Effector CD8-positive, alpha-beta T cell (primary cell): ENCODE measurements around the gene VPS35L.
A peak's percentile ranks its signal among the peaks of the same experiment; 100 is the strongest.
"Not testable (repeated sequence)": the region's sequence is repeated elsewhere in the genome, so short reads cannot be mapped to it uniquely, and the experiment has no call there.

Experiments
- DNase-seq: peaks from one replicate; lab custom pipeline; 2025; lab: John Stamatoyannopoulos, UW

Gene VPS35L

DNA sequence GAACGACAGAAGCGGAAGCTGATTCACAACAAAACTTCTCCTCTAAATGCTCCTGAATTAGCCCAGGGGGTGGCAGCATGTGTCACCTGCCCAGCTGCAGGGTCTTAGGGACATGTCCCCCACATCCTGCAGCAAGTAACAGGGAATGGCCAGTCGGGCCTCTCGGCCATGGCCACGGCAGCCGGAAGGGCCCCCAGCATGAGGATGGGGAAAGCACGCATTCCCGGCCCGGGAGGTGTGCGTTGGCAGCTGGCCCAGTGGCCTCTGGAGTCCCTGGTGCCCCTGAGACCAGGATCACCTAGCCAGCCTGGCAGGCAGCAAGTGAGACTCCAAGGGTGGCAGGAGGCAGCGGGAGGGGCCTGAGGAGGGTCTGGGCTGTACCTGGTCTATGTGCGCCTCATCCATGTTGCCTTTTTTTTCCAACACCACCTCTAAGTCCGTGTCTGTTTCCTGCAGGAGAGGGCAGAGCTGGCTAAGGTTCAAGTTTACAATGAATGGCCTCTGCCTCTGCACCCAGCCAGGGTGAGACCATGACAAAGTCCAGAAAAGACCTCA is 155.6 kb downstream of the VPS35L start:
- no peak for DNase-seq

DNA sequence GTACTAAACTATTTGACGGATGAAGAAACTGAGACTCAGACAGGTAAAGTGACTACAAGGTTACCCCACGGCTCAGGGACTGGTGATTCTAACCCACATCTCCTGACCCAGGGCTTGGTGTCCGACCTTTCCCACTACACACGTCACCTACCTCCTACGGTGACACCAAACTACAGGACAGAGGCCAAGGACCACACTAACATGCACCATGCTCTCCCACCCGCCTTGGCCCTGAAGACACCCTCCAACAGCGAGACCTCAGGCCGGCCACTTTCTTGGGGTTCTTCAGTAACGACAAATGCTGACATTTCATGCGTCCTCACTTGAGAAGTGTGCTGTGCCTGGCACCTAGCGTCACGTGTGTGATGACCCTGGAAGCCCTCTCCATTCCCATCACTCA is 156.1 kb downstream of the VPS35L start:
- no peak for DNase-seq

DNA sequence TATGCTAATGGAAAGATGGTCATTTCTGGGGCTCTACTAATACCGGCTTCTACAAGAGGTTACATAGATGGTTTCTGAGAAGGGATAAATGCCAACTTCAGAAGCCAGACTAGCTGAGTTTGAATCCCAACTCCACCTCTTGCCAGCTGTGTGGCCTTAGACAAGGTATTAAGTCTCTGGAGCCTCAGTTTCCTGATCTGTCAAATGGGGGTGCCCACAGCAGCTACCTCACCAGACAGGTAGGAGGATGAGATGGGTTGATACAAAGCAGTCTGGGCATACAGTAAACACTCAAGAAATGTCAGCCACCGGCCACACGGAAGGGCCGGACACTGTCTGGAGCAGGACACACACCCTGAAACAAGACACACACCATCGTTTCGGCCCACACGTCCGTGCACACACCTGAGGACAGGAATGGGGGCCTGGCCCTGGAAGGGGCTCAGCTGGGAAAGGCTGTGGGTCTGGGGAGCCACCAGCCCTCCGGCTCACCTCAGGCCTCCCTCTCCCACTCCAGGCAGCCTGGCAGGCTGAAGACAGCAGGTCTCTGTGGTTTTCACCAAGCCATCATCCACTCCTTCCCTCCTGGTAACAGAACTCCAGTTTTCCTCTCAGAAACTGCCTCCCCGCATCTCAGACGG is 157.0 kb downstream of the VPS35L start:
- DNase-seq: no peak

DNA sequence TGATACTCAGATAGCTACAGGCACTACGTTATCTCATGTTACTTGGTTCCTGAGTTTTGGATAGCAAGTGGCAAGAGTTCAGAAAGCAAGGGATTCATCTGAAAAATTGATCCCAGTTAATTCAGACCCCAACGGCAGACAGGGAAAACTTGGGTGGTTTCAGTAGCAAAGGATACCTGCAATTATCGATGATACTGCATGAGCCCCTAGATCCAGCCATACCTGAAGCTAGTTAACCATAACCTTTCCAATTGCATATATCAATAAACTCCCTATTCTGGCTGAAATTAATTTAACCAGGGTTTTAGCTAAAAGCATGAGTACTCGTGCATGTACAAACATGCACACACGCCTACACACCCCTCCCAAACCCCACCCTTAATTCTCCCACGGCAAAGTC is 158.2 kb downstream of the VPS35L start:
- DNase-seq: no peak

DNA sequence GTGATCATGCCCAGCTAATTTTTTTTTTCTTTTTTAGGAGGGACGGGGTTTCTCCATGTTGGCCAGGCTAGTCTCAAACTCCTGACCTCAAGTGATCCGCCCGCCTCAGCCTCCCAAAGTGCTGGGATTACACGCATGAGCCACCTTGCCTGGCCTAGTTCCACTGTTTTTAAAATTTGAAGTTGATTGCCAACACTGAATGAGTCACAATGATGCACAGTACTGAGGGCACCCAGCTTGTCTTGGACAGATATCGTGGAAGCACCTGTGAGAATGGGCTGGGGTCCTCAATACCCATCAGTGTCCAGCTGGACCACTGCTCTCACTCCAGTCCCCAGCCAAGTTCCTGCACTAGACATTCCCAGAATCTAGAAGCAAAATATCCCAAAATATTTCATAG is 160.1 kb downstream of the VPS35L start:
- DNase-seq: no peak

DNA sequence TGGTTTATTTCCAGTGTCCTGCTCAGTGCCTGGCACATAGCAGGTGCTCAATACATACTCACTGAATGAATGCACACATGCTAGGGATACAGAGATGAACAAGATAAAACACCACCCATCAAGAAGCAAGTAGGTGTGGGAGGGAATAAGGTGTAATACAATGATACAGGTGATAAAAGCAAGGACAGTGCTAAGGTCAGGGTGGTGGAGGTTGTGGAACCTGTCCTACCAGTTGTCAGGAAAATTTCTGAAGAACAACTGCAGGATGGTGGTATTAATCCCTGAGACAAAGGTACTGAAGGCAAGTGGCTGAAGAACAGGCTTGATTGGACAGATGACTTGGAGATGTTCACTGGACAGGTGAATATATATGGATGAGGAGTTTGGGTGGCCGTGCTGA is 160.7 kb downstream of the VPS35L start:
- DNase-seq: no peak

DNA sequence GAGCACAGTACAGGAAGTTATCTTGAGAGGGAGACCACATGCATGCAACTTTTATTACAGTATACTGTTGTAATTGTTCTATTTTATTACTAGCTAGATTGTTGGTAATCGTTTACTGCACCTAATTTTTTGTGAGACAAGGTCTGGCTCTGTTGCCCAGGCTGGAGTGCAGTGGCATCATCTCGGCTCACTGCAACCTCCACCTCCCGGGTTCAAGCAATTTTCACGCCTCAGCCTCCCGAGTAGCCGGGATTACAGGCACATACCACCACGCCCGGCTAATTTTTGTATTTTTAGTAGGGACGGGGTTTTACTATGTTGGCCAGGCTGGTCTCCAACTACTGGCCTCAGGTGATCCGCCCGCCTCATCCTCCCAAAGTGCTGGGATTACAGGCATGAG is 161.2 kb downstream of the VPS35L start:
- DNase-seq: not testable (repeated sequence)

DNA sequence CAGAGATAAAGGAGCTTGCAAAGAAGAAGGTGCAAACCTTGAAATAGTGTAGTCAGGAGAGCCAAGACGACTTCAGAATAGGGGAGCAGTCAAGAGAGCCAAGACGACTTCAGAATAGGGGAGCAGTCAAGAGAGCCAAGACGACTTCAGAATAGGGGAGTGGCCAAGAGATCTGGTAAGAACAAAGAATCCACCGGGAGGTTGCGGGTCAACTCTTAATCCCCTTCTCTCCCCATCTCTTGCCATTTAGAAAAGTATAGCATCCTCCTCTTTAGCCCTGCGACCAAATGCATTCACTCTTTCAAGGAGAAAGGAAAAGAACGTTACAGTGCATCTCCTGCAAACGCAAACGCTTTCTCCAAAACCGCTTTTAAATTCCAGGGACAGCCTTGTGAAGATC is 161.8 kb downstream of the VPS35L start:
- no peak for DNase-seq

DNA sequence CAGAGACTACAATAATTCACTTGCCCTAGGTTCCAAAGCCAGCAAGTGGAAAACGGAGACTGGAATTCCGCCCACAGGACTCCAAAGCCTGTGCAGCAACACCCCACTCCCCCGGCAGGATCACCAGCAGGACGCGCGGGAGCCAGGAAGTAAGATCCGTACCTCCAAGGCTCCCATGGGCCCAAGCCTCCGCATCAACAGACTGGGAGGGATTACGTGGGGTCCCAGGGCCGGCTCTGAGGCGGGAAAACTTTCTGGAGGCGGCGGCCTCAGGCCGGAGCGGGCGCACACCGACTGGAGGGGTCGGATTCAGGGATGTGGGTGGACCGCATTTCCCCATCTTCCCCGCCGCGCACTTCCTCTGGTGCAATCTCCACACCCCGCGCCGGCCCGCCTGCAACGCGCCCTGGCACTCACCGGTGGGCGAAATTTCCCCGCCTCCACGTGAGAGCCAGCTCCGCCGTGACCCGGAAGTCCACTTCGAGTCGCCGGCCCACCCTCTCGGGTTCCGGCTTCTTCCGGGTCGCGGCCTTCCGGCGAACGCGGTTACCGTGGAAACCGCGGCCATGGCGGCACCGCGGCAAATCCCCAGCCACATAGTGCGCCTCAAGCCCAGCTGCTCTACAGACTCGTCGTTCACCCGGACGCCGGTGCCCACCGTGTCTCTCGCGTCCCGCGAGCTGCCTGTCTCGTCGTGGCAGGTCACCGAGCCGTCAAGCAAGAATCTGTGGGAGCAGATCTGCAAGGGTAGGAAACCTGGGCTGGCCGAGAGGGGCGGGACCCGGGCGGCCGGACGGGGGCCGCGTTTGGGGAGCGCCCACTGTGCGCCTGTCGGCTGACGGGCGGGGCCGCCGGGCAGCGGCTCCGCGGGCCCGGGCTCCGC is 162.5 kb downstream of the VPS35L start, which contains the start of the genes IQCK and KNOP1:
TSS of gene IQCK (plus strand) at position 531 of the 883 bp plus-strand sequence. CDS start at position 567, 36 bp downstream.
TSS of gene KNOP1 (minus strand) at position 487 of the 883 bp plus-strand sequence. CDS start 3,192 bp downstream, outside the sequence.
- DNase-seq: peak; percentile 81

DNA sequence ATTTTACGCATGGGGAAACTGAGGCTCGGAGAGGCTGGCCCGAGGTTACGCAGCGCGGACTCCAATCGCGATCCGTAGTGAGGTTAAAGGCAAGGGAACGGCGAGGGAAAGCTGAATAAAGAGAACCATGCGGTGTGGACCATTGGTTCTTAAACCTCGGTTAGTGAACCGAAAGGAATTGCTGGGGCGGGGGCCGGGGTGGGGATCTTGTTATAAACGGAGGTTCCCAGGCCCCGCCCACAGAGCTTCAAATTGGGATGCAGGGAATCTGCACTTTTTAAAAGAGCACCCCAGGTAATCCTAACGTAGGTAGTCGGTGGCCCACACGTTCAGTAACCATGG is 163.1 kb downstream of the VPS35L start:
- peak; percentile 1 for DNase-seq

DNA sequence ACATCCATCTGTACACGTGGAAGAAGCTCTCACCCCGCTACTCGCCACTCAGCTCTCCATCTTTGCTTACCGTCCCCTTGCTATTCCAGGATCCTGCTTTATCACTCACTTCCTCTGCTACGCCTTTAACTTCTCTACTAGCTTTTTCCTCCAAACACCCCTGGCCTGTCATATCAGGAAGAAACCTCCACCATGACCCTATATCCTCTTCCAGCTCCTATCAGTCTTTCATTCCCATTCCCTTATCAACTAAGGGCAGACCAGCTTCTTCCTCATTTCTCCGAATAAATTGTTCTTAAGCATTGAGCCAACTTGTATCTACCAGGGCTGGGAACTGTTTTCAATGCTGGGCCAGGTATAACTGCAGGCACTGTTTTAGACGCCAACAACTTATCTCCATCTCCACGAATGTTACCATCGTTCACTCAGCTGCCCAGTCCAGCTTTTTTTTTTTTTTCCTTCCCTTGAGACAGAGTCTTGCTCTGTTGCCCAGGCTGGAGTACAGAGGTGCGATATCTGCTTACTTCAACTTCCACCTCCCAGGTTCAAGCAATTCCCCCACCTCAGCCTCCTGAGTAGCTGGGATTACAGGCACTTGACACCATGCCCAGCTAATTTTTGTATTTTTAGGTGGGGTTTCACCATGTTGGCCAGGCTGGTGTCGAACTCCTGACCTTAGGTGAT is 166.9 kb downstream of the VPS35L start:
- no peak for DNase-seq

DNA sequence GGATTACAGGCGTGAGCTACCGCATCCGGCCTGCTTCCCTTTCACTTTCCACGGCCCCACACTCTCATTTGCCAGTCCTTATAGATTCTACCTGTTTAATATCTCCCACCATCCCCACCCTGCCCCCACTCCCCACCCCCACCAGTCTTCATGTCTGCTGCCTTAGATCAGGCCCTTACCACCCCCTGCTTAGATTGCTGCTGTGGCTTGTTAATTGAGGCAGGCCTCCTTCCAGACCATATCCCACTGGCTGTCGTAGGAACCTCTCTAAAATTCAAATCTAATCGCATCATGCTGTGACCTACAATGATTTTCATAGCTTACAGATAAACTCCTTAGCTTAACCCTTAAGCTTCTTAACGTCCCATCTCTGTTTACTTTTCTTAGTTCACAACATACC is 167.5 kb downstream of the VPS35L start:
- no peak for DNase-seq

DNA sequence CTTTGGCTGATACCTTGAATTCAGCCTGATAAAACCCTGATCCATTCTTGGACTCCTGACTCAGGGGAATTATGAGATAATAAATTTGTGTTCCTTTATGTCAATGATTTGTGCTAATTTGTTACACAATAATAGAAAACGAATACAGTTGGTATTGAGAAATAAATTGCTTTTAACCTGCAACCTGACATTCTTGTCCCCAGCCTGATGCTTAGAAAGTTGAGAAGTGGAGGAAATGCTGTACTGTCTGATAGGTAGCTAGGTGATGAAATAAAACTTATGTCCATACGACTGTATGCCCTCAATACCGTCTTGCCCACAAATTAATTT is 173.1 kb downstream of the VPS35L start:
- DNase-seq: no peak

DNA sequence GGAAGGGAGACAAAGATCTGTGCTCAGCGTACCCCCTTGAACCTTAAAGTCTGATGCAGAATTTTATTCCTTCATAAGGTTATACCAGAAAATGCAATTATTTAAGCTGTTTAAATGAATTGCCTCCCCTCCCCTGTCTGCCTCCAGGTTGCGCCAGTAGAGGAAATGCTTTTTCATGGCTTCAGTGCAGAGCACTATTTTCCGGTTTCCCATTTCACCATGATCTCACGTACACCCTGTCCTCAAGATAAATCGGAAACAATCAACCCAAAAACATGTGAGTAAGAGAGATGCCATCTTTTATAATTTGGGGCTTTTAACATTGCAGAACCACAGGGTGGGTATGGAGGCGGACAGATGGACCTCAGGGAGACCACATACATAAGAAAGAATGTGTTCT is 178.0 kb downstream of the VPS35L start:
- DNase-seq: no peak

DNA sequence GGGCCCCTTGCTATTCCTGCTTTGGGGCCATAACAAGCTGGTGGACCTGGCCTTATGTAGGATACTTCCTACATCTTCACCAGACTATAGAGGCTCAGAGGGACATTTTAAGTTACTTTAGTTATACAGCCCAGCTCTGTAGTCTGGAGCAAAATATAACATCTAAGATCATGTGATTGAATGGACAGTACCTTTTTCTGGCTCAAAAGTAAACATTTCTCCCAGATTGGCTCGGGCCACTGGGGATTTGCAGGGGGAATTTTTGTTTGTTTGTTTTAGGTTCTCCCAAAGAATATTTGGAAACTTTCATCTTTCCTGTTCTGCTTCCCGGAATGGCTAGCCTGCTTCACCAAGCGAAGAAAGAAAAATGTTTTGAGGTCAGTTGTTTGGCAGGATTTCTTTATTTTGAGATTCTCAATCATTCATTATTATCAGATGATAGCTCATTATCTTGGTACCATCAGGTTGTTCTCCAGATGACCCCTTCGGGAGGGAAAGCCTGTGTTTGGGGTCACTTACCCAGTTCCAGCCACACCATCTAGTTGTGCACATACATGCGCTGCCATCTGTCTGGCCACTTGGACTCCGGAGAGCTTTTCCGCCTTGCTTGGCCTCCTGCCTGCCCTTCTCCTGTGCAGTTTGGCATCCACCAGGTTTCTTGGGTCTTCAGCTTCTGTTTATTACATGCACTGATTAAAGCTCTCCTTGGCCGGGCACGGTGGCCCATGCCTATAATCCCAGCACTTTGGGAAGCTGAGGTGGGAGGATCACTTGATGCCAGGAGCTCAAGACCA is 179.8 kb downstream of the VPS35L start:
- DNase-seq: no peak

DNA sequence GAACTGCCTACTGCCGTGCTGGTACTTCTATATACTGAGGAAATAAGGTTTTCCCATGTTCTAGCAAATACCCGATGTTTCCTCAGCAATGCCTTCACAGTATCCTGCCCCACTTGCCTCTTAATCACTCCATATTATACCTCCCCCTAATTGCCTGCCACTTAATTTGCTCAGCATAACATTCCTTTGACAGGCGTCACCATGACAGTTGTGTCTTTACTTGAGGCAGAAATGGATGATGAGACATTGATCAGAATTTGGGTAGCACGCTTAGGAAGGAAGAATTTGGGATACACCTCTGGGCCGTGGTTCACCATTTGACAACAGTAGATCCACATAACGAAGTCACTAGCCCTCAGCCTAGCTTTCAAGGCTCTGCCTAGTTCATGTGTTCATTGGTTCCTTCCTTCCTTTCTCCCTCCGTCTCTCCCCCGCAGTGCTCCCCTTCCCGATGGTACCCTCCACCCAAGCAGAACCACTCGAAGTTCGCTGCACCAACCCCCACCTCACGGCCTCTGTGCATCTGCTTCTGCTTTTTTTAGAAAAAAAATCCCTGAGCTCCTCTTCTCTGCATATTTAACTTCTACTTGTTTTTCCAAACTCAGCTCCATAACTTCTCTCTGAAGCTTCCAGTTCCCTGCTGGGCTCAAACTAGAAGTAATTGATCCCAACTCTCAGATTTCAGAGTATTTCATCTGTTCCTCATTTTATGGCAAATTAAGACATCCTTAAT is 182.0 kb downstream of the VPS35L start:
- no peak for DNase-seq

DNA sequence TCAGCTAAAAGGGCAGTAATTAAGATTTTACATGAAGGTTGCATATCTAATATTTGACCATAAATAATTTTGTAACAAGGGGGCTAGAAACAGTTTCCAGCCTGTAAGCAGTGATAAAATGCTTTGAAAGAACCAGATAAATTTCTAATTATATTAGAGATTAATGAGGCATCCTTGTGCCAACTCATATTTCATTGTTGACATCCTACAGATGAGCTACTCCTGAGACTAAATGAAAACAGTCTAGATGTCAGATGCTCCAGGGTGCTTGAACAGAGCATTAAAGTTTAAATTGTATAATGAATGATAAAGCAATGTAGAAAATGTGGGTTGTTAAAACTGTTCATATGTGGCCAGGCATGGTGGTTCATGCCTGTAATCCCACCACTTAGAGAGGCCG is 185.9 kb downstream of the VPS35L start:
- no peak for DNase-seq

DNA sequence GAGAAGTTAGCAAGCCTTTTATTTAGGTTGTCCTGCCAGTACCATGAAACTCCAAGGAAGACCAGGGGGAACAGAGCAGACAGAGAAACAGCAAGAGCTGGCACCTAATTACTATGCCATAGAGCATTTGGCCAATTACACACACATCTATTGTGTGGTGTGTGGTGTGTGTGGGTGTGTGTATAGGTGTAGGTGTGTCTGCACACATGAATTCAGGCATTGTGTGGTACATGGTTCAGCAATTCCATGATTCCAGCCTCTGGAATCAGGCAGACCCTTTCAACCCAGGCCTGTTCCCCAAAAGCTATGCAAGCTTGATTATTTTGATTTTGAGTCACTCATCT is 188.3 kb downstream of the VPS35L start:
- no peak for DNase-seq

DNA sequence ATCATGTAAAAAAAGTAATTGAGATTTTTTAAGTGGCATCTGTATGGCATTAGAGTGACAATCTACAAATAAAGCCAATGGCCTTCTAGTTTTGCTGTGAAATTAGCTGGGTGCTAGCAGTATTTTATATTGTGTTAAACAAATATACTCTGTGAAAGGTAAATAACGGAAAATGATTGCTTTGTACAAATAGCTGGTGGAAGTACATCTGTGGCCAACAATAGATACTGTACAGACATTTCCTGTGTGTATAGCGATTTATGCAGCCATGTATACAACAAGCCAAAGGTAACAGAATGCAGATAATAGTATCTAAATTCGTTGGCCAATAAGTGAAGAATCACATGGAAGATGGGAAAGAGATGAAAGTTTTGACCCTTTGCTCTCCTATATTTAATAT is 189.2 kb downstream of the VPS35L start:
- no peak for DNase-seq

DNA sequence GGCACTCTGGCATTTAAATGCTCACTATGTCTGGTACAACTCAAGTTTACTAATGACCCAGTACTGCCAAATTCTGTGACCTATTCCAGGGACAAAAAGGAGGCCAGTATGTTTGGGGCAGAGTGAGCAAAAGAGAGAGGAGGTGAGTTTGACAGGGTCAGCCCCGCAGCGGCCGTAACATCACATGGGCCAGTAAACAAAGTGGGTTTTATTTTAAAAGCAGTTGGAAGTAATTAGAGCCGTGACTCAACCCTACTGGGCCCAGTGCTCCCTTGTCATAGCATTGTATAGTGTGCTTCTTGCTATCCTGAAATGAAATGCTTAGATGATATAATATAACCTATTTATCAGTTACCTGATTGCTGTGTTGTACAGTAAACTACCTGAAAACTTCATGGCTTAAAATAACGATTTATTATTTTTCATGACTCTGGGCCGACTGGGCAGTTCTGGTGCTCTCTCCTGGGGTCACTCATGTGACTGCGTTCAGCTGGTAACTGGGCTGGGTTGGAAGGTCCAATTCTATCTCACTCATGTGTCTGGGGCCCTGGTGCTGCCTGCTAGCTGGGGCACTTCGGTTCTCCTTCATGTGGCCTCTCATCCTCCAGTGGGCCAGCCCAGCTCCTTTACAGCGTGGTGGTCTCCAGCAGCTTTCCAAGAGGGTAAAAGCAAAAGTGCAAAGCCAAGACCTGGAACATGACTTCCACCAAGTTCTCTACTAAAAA is 189.9 kb downstream of the VPS35L start:
- DNase-seq: no peak

DNA sequence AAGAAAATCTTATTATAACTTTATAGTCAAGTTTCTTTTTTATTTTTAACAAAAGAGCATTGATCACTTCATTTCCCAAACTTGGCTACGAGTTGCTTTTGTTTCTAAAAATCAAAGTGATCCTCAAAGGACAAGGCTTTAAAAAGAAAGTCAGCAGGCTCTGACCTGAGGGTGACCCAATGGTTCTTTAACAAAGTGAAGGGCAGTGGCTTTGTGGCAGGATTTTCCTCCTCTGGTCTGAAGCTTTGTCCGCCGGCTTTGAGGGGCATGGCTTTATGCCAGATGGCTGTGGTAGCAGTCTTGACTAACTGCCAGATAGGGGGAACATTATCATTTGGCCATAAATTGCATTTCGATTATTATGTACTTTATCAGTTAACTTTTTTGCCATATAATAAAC is 191.1 kb downstream of the VPS35L start:
- DNase-seq: no peak
